ENCODE results near the gene POU6F1. TPM values are rescaled to one million over a fixed set of nuclear protein-coding genes. Genes with fewer than 3 reads are reported as not detected.

POU6F1 gene
- total RNA-seq, 1 donor from 2014 or later = 10.8 TPM

GRCh38 chr12:51147309-51147708 lies 70.6 kb downstream of the POU6F1 start:
- H3K27me3 Mint-ChIP-seq (ENCODE audit: unreplicated experiment) = no peaks in the 10 kb centered on the region

GRCh38 chr12:51139292-51139844 lies 78.5 kb downstream of the POU6F1 start:
- no peaks in the 10 kb centered on the region for H3K9me3 Mint-ChIP-seq (ENCODE audit: unreplicated experiment)
- H3K4me3 Mint-ChIP-seq (ENCODE audit: unreplicated experiment) = no peak overlapping the region
- H3K36me3 Mint-ChIP-seq (ENCODE audit: low read depth, unreplicated experiment) = peaks cover 11% of the 10 kb centered on the region
- no peaks in the 10 kb centered on the region for H3K4me1 Mint-ChIP-seq (ENCODE audit: unreplicated experiment)
- no peaks in the 10 kb centered on the region for H3K27me3 Mint-ChIP-seq (ENCODE audit: unreplicated experiment)
- TF ChIP-seq CTCF (IDR thresholded peaks at IDR 0.05; ENCODE audit: unreplicated experiment) = no peak
- DNase-seq (ENCODE audit: low spot score) = no peak
- no peak overlapping the region for H3K27ac Mint-ChIP-seq (ENCODE audit: unreplicated experiment)

More at GRCh38 chr12:51147309-51147708, 70.6 kb downstream of the POU6F1 start:
- Mint-ChIP-seq H3K27ac (ENCODE audit: unreplicated experiment) (no peak overlapping the region), H3K9me3 (ENCODE audit: unreplicated experiment) (no peaks in the 10 kb centered on the region), H3K4me1 (ENCODE audit: unreplicated experiment) (no peaks in the 10 kb centered on the region), H3K36me3 (ENCODE audit: low read depth, unreplicated experiment) (peaks cover 4% of the 10 kb centered on the region), H3K4me3 (ENCODE audit: unreplicated experiment) (no peak overlapping the region)
- no peak for DNase-seq (ENCODE audit: low spot score)
- no peak for TF ChIP-seq CTCF (IDR thresholded peaks at IDR 0.05; ENCODE audit: unreplicated experiment)

Other genes starting within 250 kb of the POU6F1 start
- gene SLC11A2, start 191.7 kb downstream of the POU6F1 start, total RNA-seq (ENCODE audit: unreplicated experiment) = 47.3 TPM
- 32.8 TPM for gene LETMD1, start 169.7 kb downstream of the POU6F1 start, total RNA-seq (ENCODE audit: unreplicated experiment)
- gene CSRNP2, start 134.5 kb downstream of the POU6F1 start, total RNA-seq (ENCODE audit: unreplicated experiment) = 112 TPM
- gene TFCP2, start 44.9 kb downstream of the POU6F1 start, total RNA-seq (ENCODE audit: unreplicated experiment) = 29.5 TPM
- 28.1 TPM for gene DAZAP2, start 20.8 kb upstream of the POU6F1 start, total RNA-seq (ENCODE audit: unreplicated experiment)
- 167 TPM for gene SMAGP, start 52.4 kb upstream of the POU6F1 start, total RNA-seq (ENCODE audit: unreplicated experiment)
- not detected for gene BIN2, start 106.1 kb upstream of the POU6F1 start, total RNA-seq (ENCODE audit: unreplicated experiment)
- not detected for gene CELA1, start 128.6 kb upstream of the POU6F1 start, total RNA-seq (ENCODE audit: unreplicated experiment)
- gene GALNT6, start 173.3 kb upstream of the POU6F1 start, total RNA-seq (ENCODE audit: unreplicated experiment) = 12.5 TPM
- 16.7 TPM for gene SLC4A8, start 206.8 kb upstream of the POU6F1 start, total RNA-seq (ENCODE audit: unreplicated experiment)

Data from endothelial cell (in vitro differentiated cells).